Measurements from ENCODE around the gene IAH1.
"Not testable (repeated sequence)": the region's sequence is repeated elsewhere in the genome, so short reads cannot be mapped to it uniquely, and the experiment has no call there.

The IAH1 gene

DNA sequence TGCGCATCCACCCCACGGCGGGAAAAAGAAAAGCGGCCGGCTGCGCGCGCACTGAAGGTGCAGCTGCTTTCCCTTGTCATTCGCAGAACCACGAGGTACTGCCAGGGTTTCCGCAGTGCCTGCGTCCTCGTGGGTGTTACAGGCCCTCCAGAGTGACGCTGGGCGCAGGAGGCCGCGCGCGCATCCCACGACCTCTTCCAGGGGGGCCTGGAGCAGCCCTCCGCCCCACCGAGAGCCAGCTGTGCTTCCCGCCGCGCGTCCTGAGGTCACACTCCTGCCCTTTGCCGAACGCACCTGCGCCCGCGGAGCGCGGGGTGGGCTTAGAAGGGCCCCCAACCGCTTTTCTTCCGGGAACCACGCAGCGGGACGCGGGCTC lies 378 bp upstream of the IAH1 start:
- no peak for DNase-seq

DNA sequence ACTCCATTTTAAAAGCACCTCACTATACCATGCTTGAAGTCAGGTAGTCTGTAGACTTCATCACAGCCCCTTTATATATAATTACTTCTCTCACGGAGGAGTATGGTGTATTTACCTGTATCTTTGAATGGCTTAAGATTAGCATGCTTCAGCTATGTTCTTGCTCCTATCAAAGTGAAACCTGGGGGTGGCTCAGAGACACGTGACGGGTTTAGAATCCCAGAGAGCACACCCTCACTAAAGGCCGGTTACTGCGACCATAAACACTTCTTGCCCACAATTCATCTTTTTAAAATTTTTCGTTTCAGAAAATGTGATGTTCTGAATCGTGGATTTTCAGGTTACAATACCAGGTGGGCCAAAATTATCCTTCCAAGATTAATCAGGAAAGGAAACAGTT lies 3.6 kb downstream of the IAH1 start:
- DNase-seq = no peak

DNA sequence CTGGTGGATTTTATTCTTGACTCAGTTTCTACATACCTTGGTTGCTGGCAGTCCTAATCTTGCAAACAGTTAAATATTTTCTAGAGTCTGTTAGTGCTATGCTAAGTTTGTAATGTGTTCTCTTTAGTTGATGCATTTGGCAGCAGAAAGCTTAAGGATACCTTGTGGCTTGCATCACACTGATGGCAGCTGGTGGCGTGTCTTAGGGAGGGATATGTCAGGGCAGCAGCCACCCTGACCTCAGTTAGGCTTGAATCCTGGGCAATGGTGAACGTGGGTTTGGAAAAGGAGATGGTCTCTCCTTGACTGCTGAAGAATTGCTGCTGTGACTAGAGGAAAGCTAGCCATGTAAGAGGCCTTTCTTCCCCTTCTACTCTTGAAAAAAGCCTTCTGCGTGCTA lies 4.2 kb downstream of the IAH1 start:
- DNase-seq = no peak

DNA sequence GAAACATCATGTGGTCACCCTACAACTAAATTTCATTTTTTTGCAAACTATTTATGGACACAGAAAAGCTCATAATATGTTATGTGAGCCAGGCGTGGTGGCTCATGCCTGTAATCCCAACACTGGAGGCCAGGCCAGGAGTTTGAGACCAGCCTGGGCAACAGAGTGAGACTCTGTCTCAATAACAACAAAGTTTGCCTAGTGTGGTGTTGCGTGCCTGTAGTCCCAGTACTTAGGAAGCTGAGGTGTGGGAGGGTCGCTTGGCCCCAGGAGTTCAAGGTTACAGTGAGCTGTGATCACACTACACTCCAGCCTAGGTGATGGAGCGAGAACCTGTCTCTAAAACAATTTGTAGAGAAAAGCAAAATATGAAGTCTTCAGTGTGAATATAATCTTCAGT lies 5.8 kb downstream of the IAH1 start:
- DNase-seq = no peak

DNA sequence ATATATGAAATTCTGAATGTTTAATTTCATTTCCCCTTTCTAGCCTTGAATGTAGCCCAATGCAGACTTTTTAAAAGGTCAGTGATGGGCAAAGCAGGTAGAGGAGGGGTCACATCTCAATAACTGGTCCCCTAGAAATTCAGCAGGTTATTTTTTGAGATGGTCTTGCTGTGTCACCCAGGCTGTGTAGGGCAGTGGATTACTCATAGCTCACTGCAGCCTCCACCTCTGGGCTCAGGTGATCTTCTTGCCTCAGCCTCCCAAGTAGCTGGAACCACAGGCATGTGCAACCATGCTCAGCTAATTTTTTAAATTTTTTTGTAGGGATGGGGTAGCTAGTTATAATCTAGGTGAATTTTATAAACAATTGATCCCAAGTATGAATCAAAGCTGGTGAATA lies 8.8 kb downstream of the IAH1 start:
- DNase-seq = no peak

DNA sequence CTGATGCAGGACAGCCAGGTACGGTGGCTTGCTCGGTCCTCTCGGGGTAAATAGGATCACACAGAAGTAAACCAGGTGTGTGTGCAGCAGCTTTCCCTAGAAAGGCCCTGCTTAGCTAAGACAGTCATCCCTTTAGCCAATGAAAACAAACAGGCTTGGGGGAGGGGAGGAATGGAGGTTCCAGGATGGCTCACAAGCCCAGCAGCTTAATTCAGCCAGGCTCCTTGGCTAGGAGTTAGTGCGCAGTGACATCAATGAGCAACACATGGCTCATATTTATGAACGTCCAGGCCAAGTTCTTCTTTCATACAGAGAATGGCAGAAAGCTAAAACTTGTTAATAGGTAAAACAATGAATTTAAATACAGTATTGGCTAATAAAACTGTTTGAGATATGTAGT lies 10.2 kb downstream of the IAH1 start:
- DNase-seq = no peak

DNA sequence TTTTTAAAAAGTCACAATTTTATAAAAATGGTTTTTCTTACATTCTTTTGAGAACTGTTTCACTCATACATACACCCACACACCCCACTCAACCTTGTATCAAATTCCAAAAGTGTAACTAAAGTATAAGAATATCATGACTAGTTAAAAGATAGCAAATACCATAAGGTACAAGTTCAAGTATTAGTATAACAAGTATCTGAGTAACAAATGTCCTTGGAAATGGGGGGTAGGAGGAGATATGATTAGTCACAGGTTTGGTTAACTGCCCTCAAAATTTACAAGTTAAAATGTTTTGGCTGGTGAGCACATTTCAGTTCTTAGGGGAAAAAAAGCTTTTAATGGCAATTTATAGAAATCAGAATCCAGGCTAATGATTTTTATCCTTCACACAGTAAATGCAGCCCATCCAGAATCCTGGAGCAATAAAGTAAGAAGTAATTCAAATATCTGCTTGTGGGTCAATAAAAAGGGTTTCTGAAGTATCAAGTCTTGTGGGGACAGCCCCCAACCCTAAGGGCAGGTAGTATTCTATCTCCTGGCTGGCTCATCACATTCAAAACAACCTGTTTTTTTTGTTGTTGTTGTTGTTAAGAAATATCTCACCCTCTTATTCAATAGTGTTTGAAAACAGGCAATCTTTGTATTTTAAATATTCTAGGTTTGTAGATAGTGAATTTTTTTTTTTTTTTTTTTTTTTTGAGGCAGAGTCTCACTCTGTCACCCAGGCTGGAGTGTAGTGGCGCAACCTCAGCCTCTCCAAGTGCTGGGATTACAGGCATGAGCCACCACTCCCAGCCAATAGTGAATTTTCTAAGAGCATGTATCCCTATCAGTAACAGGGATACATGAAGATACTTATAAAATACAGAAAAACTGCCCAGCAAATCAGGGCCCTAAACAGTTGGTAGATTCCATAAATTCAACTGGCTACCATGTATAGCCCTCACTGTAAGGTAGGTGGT lies 14.5 kb downstream of the IAH1 start:
- no peak for DNase-seq

DNA sequence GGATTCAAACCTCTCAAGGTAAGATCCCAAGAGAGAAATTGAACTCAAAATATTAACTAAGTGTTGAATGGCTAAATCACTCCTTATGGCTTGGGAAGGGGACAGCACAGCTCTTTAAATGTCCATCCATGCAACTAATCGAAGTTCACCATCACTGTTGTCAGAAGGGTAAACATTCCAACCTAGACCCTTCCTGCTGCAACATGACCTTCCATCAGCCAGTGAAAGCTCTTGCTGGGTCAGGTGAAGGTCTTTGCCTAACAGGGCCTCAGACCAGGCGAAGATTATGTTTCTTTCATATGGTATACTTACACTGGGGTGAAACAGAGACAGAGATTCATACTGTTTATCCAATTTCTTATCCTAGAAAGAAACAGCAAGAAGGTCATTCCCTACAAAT lies 16.4 kb downstream of the IAH1 start:
- no peak for DNase-seq

DNA sequence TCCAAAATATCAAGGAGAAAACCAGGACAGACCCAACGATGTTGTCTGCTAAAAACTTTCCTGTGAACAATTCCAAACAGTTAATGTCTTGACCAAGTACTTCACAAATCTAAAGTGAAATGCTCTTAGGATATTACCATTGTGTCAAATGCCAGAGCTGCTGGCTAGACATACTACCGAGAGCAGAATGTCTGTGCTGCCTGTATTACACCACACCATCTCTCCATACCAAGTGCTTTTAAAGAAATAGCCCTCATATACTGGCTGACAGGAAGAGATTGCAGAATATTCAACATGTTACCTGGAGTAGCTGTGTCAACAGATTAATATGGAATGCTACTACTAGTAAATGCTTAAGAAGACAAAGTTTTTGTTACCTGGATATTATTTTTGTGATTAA lies 18.6 kb downstream of the IAH1 start:
- DNase-seq = no peak

DNA sequence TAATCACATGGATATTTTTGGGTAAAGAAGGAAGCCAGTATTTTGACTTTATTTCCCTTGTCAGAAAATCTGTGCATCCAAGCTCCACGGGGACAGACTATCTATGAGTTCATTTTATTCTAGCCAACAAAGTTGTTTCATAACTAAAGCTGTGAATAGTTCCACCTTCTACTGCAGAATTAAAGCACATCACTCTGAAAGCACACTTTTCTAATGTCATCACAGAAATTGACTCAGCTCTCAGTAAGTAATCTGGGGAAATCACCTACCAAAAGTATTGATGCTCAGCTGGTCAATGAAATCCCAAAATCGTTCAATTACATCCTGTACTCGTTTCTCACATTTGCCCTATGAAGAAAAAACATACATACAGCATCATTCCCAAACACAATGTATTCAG lies 19.1 kb downstream of the IAH1 start:
- no peak for DNase-seq

DNA sequence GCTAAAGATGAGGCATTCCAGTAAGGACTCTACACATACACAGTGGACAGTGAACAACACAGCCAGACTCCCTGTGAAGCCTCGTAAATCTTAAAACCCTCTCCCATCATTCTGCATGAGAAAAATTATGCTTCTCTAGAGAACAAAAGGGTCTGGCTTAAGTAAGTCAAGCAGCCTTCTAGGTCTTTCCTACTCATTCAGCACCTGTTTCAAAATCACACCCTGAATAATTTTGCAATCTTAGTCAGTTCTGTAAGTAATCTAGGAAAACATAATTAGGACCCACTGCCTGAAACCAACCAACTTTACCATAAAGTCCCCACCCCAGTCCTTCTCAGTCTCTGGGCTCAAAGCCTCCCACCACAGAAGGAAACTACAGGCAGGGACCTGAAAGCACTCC lies 19.7 kb downstream of the IAH1 start:
- no peak for DNase-seq

DNA sequence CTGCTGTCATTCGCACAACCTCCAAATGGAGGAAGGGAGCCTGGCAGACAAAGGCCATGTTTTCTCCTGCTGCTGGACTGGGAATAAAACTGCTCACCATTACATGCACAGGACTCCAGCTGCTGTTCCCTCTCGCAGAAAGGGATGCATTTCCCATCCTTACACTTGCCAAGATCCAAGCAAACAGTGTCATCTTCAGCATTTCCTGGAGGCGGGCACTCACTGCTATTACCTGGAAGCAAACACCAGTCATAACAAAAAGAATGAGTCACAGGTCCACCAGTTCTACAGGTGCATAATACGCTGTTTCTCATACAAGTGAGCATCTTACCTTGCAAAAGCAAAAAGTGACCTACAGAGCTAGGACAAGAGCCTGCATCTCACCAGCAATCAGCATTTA lies 22.7 kb downstream of the IAH1 start:
- DNase-seq = no peak

DNA sequence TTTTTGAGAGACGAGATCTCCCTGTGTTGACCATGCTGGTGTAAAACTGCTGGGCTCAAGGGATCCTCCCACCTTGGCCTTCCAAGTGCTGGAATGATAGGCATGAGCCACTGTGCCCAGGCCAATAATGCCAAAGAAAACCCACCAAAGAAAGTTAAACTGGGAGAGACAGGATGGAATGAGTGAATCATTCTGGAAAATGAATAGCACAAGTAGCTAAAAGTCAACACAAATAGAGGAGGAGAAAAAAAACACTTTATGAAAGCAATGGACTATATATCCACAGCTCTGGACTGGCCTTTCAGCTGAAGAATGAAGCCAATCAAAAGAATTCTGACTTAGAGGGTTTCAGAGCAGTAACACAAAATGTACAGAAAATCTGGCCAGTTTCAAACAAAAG lies 23.9 kb downstream of the IAH1 start:
- no peak for DNase-seq

DNA sequence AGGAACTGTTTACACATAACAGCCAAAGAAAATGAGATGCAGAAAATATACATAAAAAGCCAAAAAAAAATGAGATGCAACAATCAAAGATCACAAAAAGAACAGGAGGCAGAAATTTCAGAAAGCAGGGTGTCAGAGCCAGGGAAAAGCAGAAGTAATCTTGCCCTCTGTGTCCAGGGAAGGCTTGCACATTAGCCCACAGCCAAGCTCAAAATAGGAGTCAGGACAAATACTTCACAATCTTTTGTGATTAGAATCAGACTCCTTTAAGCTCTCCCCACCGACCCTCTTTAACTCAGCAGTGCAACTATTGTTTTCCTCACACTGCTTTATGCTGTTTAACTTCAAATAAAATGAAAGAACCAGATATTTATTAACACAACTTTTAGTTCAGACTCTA lies 34.6 kb downstream of the IAH1 start:
- DNase-seq = no peak

DNA sequence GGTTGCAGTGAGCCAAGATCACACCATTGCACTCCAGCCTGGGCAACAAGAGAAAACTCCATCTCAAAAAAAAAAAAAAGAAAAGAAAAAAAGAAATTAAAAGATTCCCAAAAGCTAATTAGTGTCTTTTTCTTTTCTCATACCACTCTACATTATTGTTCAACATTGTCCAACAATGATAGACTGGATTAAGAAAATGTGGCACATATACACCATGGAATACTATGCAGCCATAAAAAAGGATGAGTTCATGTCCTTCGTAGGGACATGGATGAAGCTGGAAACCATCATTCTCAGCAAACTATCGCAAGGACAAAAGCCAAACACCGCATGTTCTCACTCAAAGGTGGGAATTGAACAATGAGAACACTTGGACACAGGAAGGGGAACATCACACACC lies 39.6 kb downstream of the IAH1 start:
- not testable (repeated sequence) for DNase-seq

DNA sequence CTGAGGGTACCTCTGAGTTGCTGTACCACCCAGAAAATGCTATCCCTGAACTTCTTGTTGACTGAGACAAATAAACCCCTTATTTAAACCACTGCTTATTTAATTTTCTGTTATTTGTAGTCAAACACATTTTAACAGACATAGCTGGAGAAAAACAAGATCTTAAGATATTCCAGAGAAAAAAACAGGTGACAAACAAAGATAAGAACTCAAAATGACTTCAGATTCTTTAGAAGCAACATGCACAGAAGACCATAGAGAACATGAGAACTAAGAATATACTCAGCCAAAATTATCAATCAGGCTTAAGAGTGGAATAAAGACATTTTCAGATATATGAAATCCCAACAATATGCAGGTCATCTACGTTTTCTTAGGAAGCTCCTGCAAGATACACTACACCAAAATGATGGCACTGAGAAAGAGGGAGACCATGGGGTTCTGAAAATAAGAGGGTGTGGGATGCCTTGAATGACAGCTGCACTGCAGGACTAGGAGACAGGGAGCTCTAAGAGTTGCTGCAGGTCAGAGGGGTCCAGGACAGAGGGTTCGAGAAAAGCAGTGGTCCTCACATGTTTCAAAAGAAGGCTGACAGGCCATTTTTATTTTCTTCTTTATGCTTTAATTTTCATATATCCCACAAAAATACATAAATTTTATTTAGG lies 42.9 kb downstream of the IAH1 start:
- DNase-seq = no peak

DNA sequence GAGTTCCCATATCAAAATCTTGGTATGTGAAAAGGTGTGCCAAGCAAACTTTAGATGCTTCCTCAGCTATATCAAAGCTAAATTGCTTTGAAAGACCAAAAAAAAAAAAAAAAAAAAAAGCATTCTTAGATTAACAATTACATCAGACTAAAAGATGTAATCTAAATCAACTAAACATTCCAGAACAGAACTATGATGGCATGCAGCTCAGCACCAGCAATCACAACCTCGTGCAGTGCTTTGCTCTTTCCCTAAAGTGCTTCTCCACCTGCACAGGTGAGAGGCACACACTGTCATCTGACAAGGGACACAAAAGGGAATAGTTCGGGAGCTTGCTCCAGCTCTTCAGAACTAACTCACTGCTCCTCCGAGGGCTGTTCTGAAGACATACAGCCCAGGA lies 43.8 kb downstream of the IAH1 start:
- DNase-seq = no peak

DNA sequence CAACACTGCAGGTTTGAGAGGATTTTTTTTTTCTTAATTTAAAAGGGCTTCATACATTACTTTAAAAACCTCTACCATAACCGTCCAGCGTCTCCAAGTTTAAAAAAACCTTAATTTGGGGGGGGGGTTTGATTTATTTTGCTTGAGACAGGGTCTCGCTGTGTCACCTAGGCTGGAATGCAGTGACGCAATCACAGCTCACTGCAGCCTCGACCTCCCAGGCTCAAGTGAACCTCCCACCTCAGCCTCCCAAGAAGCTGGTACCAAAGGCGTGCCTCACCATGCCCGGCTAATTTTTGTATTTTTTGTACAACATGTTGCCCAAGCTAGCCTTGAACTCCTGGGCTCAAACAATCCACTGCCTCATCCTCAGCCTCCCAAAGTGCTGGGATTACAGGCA lies 44.4 kb downstream of the IAH1 start:
- DNase-seq = no peak

DNA sequence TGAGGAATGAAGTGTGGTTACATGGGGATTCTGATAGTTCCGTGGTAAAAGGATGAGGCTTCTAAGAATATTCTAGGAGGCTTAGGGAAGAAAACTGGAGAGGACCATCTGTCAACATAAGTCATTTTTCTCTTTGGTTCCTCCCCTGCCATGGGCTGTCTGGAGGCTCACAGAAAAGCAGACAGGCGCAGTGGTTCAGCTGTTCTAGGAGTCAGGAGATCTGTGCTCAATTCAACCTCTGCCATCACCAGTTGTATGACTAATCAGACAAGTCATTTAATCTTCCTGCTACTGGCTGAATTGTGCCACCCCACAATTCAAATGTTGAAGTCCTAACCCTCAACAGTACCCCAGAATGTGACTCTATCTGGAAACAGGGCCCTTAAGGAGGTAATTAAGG lies 44.9 kb downstream of the IAH1 start:
- DNase-seq = no peak

DNA sequence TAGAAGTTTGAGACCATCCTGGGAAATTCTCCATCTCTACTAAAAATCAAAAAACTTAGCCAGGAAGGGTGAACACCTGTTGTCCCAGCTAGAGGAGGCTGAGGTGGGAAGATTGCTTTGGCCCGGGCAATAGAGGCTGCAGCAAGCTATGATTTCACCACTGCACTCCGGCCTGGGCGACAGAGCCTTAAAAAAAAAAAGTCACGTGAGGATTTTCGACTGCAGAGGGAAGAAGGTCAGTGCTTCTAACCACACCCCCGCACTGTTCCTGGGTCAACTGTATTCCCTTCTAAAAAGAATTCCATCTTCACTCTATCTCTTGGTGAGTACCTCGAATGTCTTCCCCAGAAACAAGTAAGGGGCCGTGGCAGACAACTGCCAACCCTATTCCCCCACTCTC lies 49.9 kb downstream of the IAH1 start:
- DNase-seq = no peak

DNA sequence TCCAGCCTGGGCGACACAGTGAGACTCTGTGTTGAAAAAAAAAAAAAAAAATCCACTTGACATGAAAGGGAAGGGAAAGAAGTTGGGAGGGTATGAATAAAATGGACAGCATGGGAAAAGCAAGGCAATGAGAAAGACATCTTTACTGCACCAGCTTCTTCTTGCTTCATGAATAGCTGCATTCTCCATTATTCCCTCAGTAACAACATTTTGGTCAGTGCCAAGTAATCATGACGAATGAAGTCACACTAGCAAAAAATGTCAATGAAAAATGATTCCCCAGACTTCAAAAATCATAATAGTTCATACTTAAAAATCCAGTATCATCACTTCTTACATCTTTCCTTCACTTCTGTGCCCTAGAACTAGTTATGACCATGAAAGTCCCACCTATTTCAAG lies 50.9 kb downstream of the IAH1 start:
- DNase-seq = no peak

DNA sequence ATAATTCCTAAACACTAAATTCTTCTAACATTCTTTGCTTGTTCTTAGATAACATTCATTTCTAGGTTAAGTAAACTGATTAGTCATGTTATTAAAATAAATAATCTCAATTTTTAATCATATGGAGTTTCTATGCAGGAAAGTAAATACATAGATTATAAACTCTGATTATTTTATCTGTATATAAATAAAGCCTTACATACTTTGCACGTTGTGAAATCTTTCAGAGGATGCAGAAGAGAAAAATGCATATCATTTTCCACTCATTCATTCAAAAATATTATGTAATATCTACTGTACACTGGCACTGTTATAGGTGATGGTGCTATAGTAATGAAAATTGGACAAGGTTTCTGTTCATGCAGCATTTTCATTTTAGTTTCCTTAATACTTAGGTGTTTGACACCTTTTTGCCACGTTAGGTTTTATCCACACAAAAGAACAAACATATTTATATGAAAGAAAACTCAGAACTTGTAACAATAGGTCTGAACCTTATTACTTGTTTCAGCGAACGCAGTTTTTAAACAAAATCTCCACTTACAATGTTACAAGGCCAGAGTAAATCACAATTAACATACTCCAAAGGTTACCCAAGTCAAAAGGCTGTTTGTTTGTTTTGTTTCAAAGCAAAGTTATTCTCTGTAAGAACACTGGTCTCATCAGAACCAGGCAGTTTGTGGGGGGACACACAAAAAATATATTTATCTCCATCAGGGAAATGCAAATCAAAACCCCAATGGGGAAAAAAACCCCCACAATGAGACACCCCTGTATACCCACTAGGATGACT lies 53.8 kb downstream of the IAH1 start:
- no peak for DNase-seq

DNA sequence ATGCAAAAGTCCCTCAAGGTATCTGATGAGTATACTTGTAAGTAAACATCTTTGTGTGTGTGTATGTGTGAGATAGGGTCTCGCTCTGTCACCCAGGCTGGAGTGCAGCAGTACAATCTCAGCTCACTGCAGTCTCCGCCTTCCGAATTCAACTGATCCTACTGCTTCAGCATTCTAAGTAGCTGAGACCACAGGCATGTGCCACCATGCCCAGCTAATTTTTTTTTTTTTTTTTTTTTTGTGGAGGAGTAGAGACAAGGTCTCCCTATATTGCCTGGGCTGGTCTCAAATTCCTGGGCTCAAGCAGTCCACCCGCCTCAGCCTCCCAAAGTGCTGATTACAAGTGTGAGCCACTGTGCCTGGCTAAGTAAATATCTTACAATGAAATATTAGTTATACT lies 58.1 kb downstream of the IAH1 start:
- peak; percentile 27 for DNase-seq

DNA sequence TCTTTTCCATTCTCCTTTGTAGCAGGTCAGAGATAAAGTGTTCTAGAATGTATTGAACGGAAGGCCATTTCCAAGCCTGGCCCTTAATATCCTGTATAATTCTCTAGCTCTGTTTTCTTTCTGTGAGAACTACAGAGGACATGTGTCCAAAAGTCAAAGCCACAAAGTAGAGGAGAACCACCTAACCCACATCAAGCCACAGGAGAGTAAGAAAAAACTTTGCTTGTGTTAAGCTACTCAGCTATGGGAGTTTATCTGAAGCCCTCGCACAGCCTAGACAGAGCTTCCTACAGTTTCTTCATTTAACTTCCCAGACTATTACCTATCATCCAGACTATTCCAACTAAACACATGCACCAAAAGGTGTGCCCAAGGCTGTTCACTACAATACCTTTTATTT lies 59.3 kb downstream of the IAH1 start:
- DNase-seq = no peak

Measured in NCI-H2171 treated with DMSO at 0.1 percent for 48 hours (cell line).